T-helper 17 cell (primary cell): ENCODE data around the gene BCL2. TPM values are rescaled to one million over a fixed set of nuclear protein-coding genes. Genes with fewer than 3 reads are reported as not detected.
A peak's percentile ranks its signal among the peaks of the same experiment; 100 is the strongest.

Experiments
- ATAC-seq: fragments of 150-1000 bp; cut with Tn5 transposase; 2 replicates; pipeline ENCODE4 v1.10.0; 2021; ENCODE audit warnings: mild to moderate bottlenecking, moderate library complexity
- DNase-seq, 3 donors: peaks; one replicate each; pipeline versions ENCODE4 v3.0.0 to v3.0.0-alpha.2; 2020 to 2021
- H3K9me3 ChIP-seq: one replicate; pipeline ENCODE4 v1.7.0; 2013; ENCODE audit warnings: low read length, mild to moderate bottlenecking; ENCODE audit not compliant: control insufficient read depth, poor library complexity, severe bottlenecking
- H3K27ac Mint-ChIP-seq: one replicate; pipeline ENCODE4 v1.8.0; 2022; ENCODE audit warnings: mild to moderate bottlenecking, moderate library complexity, mixed read lengths
- H3K27me3 Mint-ChIP-seq: one replicate; pipeline ENCODE4 v1.8.0; 2022; ENCODE audit warnings: mixed read lengths
- H3K36me3 Mint-ChIP-seq: one replicate; pipeline ENCODE4 v1.8.0; 2022; ENCODE audit warnings: low read depth, mixed read lengths
- H3K4me1 Mint-ChIP-seq: one replicate; pipeline ENCODE4 v1.8.0; 2022; ENCODE audit warnings: mild to moderate bottlenecking, mixed read lengths
- H3K4me3 Mint-ChIP-seq: one replicate; pipeline ENCODE4 v1.8.0; 2022; ENCODE audit warnings: mild to moderate bottlenecking, moderate library complexity, mixed read lengths
- total RNA-seq, 4 donors: library from RNA in 2 of 4; stranded (reverse) in 2 of 4; gene quantifications; one replicate each; pipeline ENCODE4 v1.2.3 and lab custom pipeline; 2022 to 2026

The BCL2 gene
- total RNA-seq, 2 donors from 2014 or later, result 134 to 136 TPM

- no peaks in the 10 kb centered on the region for H3K9me3 ChIP-seq
- DNase-seq (no peak), ATAC-seq (no peak)
- H3K27ac Mint-ChIP-seq, result peak overlapping the region; percentile 69
- peaks cover 7% of the 10 kb centered on the region for H3K36me3 Mint-ChIP-seq
- H3K4me1 Mint-ChIP-seq, result peaks cover 67% of the 10 kb centered on the region
- no peaks in the 10 kb centered on the region for H3K27me3 Mint-ChIP-seq
- H3K4me3 Mint-ChIP-seq, result no peak overlapping the region
Measured at GRCh38 chr18:63183378-63183777, 136.2 kb downstream of the BCL2 start.

- Mint-ChIP-seq H3K4me1 (peaks cover 67% of the 10 kb centered on the region), H3K4me3 (no peak overlapping the region), H3K36me3 (peaks cover 7% of the 10 kb centered on the region), H3K27ac (peak overlapping the region; percentile 69), H3K27me3 (no peaks in the 10 kb centered on the region)
- no peaks in the 10 kb centered on the region for H3K9me3 ChIP-seq
- no peak for DNase-seq
- no peak for ATAC-seq
Measured at GRCh38 chr18:63182861-63183260, 136.7 kb downstream of the BCL2 start.

- Mint-ChIP-seq H3K27ac (peak overlapping the region; percentile 69), H3K27me3 (no peaks in the 10 kb centered on the region), H3K4me1 (peaks cover 63% of the 10 kb centered on the region), H3K36me3 (peaks cover 7% of the 10 kb centered on the region), H3K4me3 (no peak overlapping the region)
- no peaks in the 10 kb centered on the region for H3K9me3 ChIP-seq
- DNase-seq, result no peak
- no peak for ATAC-seq
Measured at GRCh38 chr18:63182310-63182772, 137.2 kb downstream of the BCL2 start.

- Mint-ChIP-seq H3K4me3 (no peak overlapping the region), H3K4me1 (peaks cover 58% of the 10 kb centered on the region), H3K27ac (peak overlapping the region; percentile 69), H3K36me3 (peaks cover 7% of the 10 kb centered on the region), H3K27me3 (no peaks in the 10 kb centered on the region)
- no peak for ATAC-seq
- H3K9me3 ChIP-seq, result no peaks in the 10 kb centered on the region
- DNase-seq, result no peak
Measured at GRCh38 chr18:63181706-63182309, 137.8 kb downstream of the BCL2 start.

- DNase-seq, result no peak
- Mint-ChIP-seq H3K27me3 (no peaks in the 10 kb centered on the region), H3K36me3 (peaks cover 9% of the 10 kb centered on the region), H3K4me3 (no peak overlapping the region), H3K4me1 (peaks cover 55% of the 10 kb centered on the region), H3K27ac (peak overlapping the region; percentile 69)
- no peaks in the 10 kb centered on the region for H3K9me3 ChIP-seq
- ATAC-seq, result no peak
Measured at GRCh38 chr18:63180971-63181376, 138.6 kb downstream of the BCL2 start.

- peaks cover 12% of the 10 kb centered on the region for H3K36me3 Mint-ChIP-seq
- H3K9me3 ChIP-seq, result no peaks in the 10 kb centered on the region
- H3K4me3 Mint-ChIP-seq, result no peak overlapping the region
- H3K27ac Mint-ChIP-seq, result peak overlapping the region; percentile 69
- no peak for ATAC-seq
- H3K27me3 Mint-ChIP-seq, result no peaks in the 10 kb centered on the region
- H3K4me1 Mint-ChIP-seq, result peaks cover 61% of the 10 kb centered on the region
- no peak for DNase-seq
Measured at GRCh38 chr18:63180321-63180720, 139.2 kb downstream of the BCL2 start.

GRCh38 chr18:63179422-63179821 lies 140.1 kb downstream of the BCL2 start:
- H3K27me3 Mint-ChIP-seq, result no peaks in the 10 kb centered on the region
- peak overlapping the region; percentile 69 for H3K27ac Mint-ChIP-seq
- H3K4me3 Mint-ChIP-seq, result no peak overlapping the region
- peaks cover 12% of the 10 kb centered on the region for H3K36me3 Mint-ChIP-seq
- H3K9me3 ChIP-seq, result no peaks in the 10 kb centered on the region
- DNase-seq (no peak), ATAC-seq (no peak)
- peaks cover 62% of the 10 kb centered on the region for H3K4me1 Mint-ChIP-seq

GRCh38 chr18:63178971-63179370 lies 140.6 kb downstream of the BCL2 start:
- Mint-ChIP-seq H3K36me3 (peaks cover 12% of the 10 kb centered on the region), H3K4me3 (no peak overlapping the region), H3K4me1 (peaks cover 65% of the 10 kb centered on the region), H3K27ac (peak overlapping the region; percentile 53), H3K27me3 (no peaks in the 10 kb centered on the region)
- no peaks in the 10 kb centered on the region for H3K9me3 ChIP-seq
- ATAC-seq, result no peak
- no peak for DNase-seq

- Mint-ChIP-seq H3K4me3 (no peak overlapping the region), H3K4me1 (peaks cover 56% of the 10 kb centered on the region), H3K36me3 (peaks cover 9% of the 10 kb centered on the region), H3K27ac (peak overlapping the region; percentile 53), H3K27me3 (no peaks in the 10 kb centered on the region)
- ATAC-seq, result no peak
- no peaks in the 10 kb centered on the region for H3K9me3 ChIP-seq
- DNase-seq, result no peak
Measured at GRCh38 chr18:63177919-63178821, 141.4 kb downstream of the BCL2 start.

GRCh38 chr18:63177259-63177658 lies 142.3 kb downstream of the BCL2 start:
- no peak for DNase-seq
- Mint-ChIP-seq H3K4me1 (peaks cover 48% of the 10 kb centered on the region), H3K36me3 (peaks cover 9% of the 10 kb centered on the region), H3K27ac (peak overlapping the region; percentile 53), H3K4me3 (no peak overlapping the region), H3K27me3 (no peaks in the 10 kb centered on the region)
- no peak for ATAC-seq
- no peaks in the 10 kb centered on the region for H3K9me3 ChIP-seq

- Mint-ChIP-seq H3K4me3 (peak overlapping the region; percentile 55), H3K36me3 (peaks cover 13% of the 10 kb centered on the region), H3K4me1 (peaks cover 47% of the 10 kb centered on the region), H3K27me3 (no peaks in the 10 kb centered on the region), H3K27ac (peak overlapping the region; percentile 95)
- no peak for DNase-seq
- no peaks in the 10 kb centered on the region for H3K9me3 ChIP-seq
- peak; percentile 68 for ATAC-seq
Measured at GRCh38 chr18:63175264-63175663, 144.3 kb downstream of the BCL2 start.

GRCh38 chr18:63173983-63174382 lies 145.6 kb downstream of the BCL2 start:
- Mint-ChIP-seq H3K27ac (peak overlapping the region; percentile 95), H3K4me1 (peaks cover 43% of the 10 kb centered on the region), H3K4me3 (no peak overlapping the region), H3K27me3 (no peaks in the 10 kb centered on the region), H3K36me3 (peaks cover 9% of the 10 kb centered on the region)
- H3K9me3 ChIP-seq, result no peaks in the 10 kb centered on the region
- DNase-seq, result no peak
- ATAC-seq, result no peak

GRCh38 chr18:63169853-63170252 lies 149.7 kb downstream of the BCL2 start:
- no peak overlapping the region for H3K4me3 Mint-ChIP-seq
- DNase-seq (no peak), ATAC-seq (no peak)
- H3K4me1 Mint-ChIP-seq, result peaks cover 47% of the 10 kb centered on the region
- H3K27ac Mint-ChIP-seq, result peak overlapping the region; percentile 87
- peaks cover 6% of the 10 kb centered on the region for H3K36me3 Mint-ChIP-seq
- no peaks in the 10 kb centered on the region for H3K9me3 ChIP-seq
- no peaks in the 10 kb centered on the region for H3K27me3 Mint-ChIP-seq
